GM10266 (cell line): ENCODE data around the gene KDM3B.

Source experiments
- DNase-seq: peaks from one replicate; pipeline ENCODE4 v3.0.0; 2012; ENCODE audit errors: extremely low spot score
- CTCF ChIP-seq: IDR thresholded peaks from 2 replicates; pipeline ENCODE4 v1.5.1; 2012; ENCODE audit warnings: mild to moderate bottlenecking, low read depth; ENCODE audit not compliant: control insufficient read depth, insufficient read depth; ENCODE audit errors: missing control alignments

The KDM3B gene

GRCh38 chr5:138453590-138453989, 101.1 kb downstream of the KDM3B start:
- TF ChIP-seq CTCF: no peak

GRCh38 chr5:138454121-138454520, 101.6 kb downstream of the KDM3B start:
- TF ChIP-seq CTCF: no peak
- DNase-seq: no peak

More at GRCh38 chr5:138453590-138453989, 101.1 kb downstream of the KDM3B start:
- no peak for DNase-seq

- TF ChIP-seq CTCF: no peak
- no peak for DNase-seq
Observed at GRCh38 chr5:138455232-138455930, 102.9 kb downstream of the KDM3B start.

- no peak for TF ChIP-seq CTCF
- DNase-seq: no peak
Observed at GRCh38 chr5:138457531-138458275, 105.2 kb downstream of the KDM3B start.

- TF ChIP-seq CTCF: no peak
- no peak for DNase-seq
Observed at GRCh38 chr5:138458384-138458783, 105.9 kb downstream of the KDM3B start.

- TF ChIP-seq CTCF: no peak
- no peak for DNase-seq
Observed at GRCh38 chr5:138458856-138459255, 106.4 kb downstream of the KDM3B start.
